Loucy (cell line): Measurements from ENCODE around the gene BPHL.

ENCODE experiments used
- CTCF ChIP-seq: fragments of 200-600 bp; sonication (generic); conservative IDR thresholded peaks from 2 replicates; pipeline ENCODE4 v1.5.1; 2014; ENCODE audit warnings: mild to moderate bottlenecking, antibody characterized with exemption, low read length
- EZH2phosphoT487 ChIP-seq: fragments of 200-600 bp; IDR thresholded peaks from 2 replicates; pipeline ENCODE4 v1.6.1; 2018; ENCODE audit warnings: antibody characterized with exemption, mild to moderate bottlenecking, moderate library complexity, borderline replicate concordance

GRCh38 chr6:3190779-3191178 is 72.3 kb downstream of the BPHL start:
- no peak for TF ChIP-seq CTCF
- no peak for TF ChIP-seq EZH2phosphoT487
